Effector memory CD4-positive, alpha-beta T cell (primary cell): Measurements from ENCODE around the gene CD93.

Experiments
- DNase-seq, 3 donors: peaks; one replicate each; pipeline ENCODE4 v3.0.0-alpha.2; 2020
- H3K27ac ChIP-seq: 2 replicates; pipeline ENCODE4 v1.7.0; 2013; ENCODE audit warnings: mild to moderate bottlenecking, low read length, moderate library complexity; ENCODE audit not compliant: insufficient read depth, poor library complexity, severe bottlenecking
- H3K27me3 ChIP-seq: replicated peaks from 2 replicates; pipeline ENCODE4 v1.7.0; 2013; ENCODE audit warnings: mild to moderate bottlenecking, low read length; ENCODE audit not compliant: insufficient read depth, control insufficient read depth, poor library complexity, severe bottlenecking
- H3K36me3 ChIP-seq: 2 replicates; pipeline ENCODE4 v1.7.0; 2013; ENCODE audit warnings: mild to moderate bottlenecking, low read length, moderate library complexity; ENCODE audit not compliant: control insufficient read depth, insufficient read depth
- H3K4me1 ChIP-seq: 2 replicates; pipeline ENCODE4 v1.7.0; 2013; ENCODE audit warnings: low read length, mild to moderate bottlenecking; ENCODE audit not compliant: control insufficient read depth, insufficient read depth, poor library complexity, severe bottlenecking
- H3K4me3 ChIP-seq: 2 replicates; pipeline ENCODE4 v1.7.0; 2013; ENCODE audit warnings: low read length, low read depth, mild to moderate bottlenecking; ENCODE audit not compliant: insufficient read depth, poor library complexity, severe bottlenecking
- H3K9me3 ChIP-seq: 2 replicates; pipeline ENCODE4 v1.7.0; 2013; ENCODE audit warnings: mild to moderate bottlenecking, low read length, moderate library complexity; ENCODE audit not compliant: control insufficient read depth

Gene CD93

DNA sequence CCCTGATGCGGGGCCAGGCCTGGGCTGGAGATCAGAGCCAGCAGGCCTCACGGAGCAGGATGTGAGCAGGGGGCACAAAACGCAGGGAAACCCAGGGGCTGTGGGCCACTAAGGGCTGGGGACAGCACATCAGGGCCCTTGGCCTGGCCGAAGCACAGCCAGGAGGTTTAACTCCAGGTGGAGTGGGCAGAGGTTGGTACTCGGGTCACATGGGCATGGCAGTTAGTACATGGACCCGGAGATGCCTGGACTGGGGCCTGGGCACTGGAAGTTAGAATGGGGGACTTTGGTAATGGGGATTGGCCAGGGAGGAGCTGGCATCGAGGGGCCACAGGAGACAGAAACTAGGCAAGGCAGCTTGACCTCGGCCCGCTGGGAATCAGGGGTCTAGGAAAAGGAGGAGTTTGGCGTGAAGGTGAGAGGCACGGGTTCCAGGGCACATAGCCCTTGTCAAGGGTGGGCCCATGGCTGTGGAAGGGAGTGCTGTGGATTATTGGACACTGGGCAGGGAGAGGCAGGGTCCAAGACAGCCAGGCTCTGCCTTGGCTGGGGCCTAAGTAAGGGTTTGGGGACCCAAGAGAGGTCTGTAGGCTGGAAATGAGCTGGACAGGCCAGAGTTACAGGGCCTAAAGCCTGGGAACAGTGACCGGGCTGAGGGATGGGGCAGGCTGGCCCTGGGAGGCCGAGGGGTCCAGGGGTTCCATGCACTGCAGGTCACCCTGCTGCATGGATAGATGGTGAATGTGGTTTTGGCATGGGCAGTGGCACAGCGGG lies 41.6 kb upstream of the CD93 start:
- Histone ChIP-seq H3K9me3 (no peaks in the 10 kb centered on the region), H3K27me3 (no peaks in the 10 kb centered on the region), H3K36me3 (no peaks in the 10 kb centered on the region), H3K27ac (no peak overlapping the region), H3K4me3 (no peak overlapping the region), H3K4me1 (peaks cover 11% of the 10 kb centered on the region)
- DNase-seq: no peak

DNA sequence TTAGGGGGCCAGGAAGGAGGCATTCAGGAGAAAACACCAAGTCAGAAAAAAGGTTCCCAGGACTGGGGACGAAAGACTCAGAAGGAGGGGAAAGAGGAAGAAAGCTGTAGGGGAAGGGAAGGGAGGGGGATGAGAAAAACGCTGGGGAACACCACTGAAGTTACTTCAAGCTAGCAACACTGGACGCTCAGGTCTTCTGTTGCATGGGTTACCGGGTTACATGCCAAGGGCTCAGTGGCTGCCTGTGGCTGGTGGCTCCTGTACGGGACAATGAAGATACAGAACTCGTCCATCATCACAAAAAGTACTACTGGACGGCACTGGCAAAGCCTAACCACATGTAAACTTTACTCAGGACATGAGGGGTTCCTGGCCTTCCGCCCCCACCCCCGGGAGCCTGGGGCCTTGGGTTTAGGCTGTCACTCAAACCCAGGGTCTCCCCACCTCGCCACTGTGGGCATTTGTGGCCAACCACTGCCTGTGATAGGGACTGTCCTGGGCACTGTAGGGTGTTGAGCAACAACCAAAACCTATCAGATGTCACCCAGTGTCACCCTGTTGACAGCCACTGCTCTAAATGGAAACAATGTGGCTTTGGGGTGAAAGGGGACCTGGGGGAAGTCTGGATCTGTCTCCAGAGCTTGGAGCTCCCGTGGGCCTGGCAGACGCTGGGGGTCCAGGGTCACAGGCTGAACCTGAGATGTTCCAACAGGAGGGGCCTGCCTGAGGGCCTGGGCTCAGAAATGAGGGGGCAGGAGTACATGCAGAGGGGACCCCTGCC lies 40.3 kb upstream of the CD93 start:
- no peaks in the 10 kb centered on the region for H3K36me3 ChIP-seq
- no peaks in the 10 kb centered on the region for H3K27me3 ChIP-seq
- peaks cover 11% of the 10 kb centered on the region for H3K4me1 ChIP-seq
- no peaks in the 10 kb centered on the region for H3K9me3 ChIP-seq
- DNase-seq: no peak
- H3K27ac ChIP-seq: no peak overlapping the region
- no peak overlapping the region for H3K4me3 ChIP-seq

GRCh38 chr20:23125625-23126191 lies 39.6 kb upstream of the CD93 start:
- H3K27ac ChIP-seq: no peak overlapping the region
- peaks cover 11% of the 10 kb centered on the region for H3K4me1 ChIP-seq
- H3K9me3 ChIP-seq: no peaks in the 10 kb centered on the region
- DNase-seq: no peak
- H3K4me3 ChIP-seq: no peak overlapping the region
- no peaks in the 10 kb centered on the region for H3K27me3 ChIP-seq
- no peaks in the 10 kb centered on the region for H3K36me3 ChIP-seq

DNA sequence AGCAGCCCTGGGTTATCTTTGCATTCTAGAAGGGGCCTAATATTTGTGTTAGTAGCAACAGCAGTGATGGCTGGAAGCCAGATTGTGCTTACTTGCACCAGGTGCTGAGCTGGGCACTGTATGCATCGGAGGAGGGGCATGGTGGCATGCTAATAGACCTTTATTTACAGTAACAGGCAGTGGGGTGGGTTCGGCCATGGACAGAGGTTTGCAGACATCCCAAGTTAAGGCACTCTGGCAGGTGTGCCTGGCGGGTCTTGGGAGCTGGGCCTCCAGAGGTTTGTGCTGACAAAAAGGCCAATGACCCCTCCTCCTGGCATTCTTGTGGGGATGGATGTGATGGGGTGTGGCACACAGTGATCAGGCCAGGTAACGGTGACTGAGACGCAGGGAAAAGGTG lies 39.0 kb upstream of the CD93 start:
- no peaks in the 10 kb centered on the region for H3K9me3 ChIP-seq
- H3K36me3 ChIP-seq: no peaks in the 10 kb centered on the region
- no peak overlapping the region for H3K27ac ChIP-seq
- DNase-seq: no peak
- H3K27me3 ChIP-seq: no peaks in the 10 kb centered on the region
- no peak overlapping the region for H3K4me3 ChIP-seq
- peaks cover 11% of the 10 kb centered on the region for H3K4me1 ChIP-seq

DNA sequence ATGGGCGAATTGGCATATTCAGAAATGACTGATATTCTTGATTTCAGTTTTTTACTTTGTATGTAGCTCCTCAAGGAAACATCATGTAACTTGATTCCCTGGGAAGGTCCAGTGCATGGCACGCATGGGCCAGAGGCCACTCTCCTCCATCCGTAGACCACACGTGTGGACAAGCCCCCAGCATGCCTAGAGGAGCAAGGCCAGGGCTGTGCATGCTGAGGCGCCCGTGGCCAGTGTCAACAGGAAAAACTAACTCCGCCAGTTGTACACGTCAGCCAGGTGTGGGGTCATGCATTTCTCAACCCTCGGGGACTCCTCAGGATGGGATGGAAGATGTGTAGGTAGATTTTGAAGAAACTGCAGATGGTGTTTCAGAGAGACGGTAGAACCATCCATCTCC lies 37.8 kb upstream of the CD93 start:
- H3K27me3 ChIP-seq: no peaks in the 10 kb centered on the region
- no peak for DNase-seq
- no peaks in the 10 kb centered on the region for H3K36me3 ChIP-seq
- H3K27ac ChIP-seq: no peak overlapping the region
- H3K4me3 ChIP-seq: no peak overlapping the region
- H3K4me1 ChIP-seq: peaks cover 9% of the 10 kb centered on the region
- no peaks in the 10 kb centered on the region for H3K9me3 ChIP-seq

- H3K4me3 ChIP-seq: no peak overlapping the region
- no peaks in the 10 kb centered on the region for H3K9me3 ChIP-seq
- no peak overlapping the region for H3K27ac ChIP-seq
- no peaks in the 10 kb centered on the region for H3K27me3 ChIP-seq
- peaks cover 2% of the 10 kb centered on the region for H3K4me1 ChIP-seq
- no peaks in the 10 kb centered on the region for H3K36me3 ChIP-seq
- no peak for DNase-seq
Measured at GRCh38 chr20:23122796-23123655, 36.9 kb upstream of the CD93 start.

GRCh38 chr20:23122321-23122720 lies 36.2 kb upstream of the CD93 start:
- no peak overlapping the region for H3K27ac ChIP-seq
- no peak for DNase-seq

DNA sequence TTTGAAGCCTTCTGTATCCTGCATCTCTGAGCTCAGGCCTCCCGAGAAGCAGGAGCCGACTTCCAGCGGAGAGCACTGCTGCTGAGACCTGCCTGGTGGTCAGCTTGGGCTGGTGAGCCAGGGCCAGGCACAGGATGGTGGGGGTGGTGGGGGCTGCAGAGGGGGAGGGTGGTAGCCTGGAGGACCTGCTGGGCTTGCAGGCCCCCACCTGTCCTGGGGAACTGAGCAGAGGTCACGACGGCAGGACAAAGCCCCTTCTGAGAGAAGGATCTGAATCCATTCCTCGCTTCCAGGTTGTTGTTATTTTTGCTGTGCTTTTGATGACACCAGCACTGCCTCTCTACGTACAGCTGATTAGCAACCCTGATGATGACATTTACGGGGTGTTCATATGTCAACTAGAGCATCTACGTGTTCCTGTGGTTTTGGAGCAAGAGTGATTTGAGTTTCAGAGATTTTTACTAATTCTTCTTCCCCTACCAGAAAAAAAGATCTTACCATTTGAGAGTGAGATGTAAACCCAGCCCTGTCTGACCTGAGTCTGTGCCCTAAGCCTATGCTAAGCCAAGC lies 35.7 kb upstream of the CD93 start:
- no peaks in the 10 kb centered on the region for H3K27me3 ChIP-seq
- no peak overlapping the region for H3K27ac ChIP-seq
- no peak overlapping the region for H3K4me3 ChIP-seq
- no peaks in the 10 kb centered on the region for H3K9me3 ChIP-seq
- no peaks in the 10 kb centered on the region for H3K36me3 ChIP-seq
- no peaks in the 10 kb centered on the region for H3K4me1 ChIP-seq
- no peak for DNase-seq

More at GRCh38 chr20:23122321-23122720, 36.2 kb upstream of the CD93 start:
- no peaks in the 10 kb centered on the region for H3K4me1 ChIP-seq
- H3K36me3 ChIP-seq: no peaks in the 10 kb centered on the region
- H3K9me3 ChIP-seq: no peaks in the 10 kb centered on the region
- H3K27me3 ChIP-seq: no peaks in the 10 kb centered on the region
- no peak overlapping the region for H3K4me3 ChIP-seq

DNA sequence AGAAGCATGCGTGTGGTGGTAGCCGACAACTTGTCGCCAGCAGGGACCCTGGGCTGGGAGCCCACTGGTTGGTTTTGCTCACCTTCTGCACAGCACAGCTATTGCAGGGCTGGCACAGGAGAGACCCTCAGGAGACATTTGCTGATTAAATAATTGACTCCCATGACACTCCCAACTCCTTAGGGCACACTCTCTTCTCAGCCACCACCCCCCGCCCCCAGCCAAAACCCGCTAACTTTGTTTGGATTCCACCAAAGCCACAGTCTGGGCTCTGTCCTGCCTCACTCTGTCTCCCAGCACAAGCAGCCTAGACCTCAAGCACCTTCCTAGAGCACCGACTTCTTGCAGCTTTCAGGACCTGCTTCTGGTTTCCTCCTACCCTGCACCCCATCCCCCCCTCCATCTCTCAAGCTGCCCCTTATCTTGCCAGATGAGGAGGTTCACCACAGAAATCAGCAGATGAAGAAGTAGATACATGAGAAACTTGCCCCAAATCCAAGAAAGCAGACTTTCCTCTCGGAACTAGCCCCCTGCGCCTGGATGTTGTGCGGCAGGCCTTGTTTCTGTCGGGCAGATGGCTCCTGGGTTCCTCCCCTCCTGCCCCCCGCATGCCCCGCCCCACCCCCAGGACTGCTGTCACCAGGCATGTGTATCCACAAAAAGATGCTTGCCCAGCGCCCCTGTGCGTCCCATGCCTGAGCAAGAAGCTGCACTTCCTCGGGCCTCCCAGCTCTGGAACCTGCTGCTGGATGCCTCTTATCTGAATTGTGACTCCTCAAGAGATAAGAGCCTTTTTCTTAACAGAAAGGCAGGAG lies 35.0 kb upstream of the CD93 start:
- Histone ChIP-seq H3K36me3 (no peaks in the 10 kb centered on the region), H3K4me3 (no peak overlapping the region), H3K27me3 (no peaks in the 10 kb centered on the region), H3K27ac (no peak overlapping the region), H3K4me1 (no peaks in the 10 kb centered on the region), H3K9me3 (no peaks in the 10 kb centered on the region)
- no peak for DNase-seq
